GM19397 (cell line): Measurements from ENCODE around the gene BICD2.
"Not testable (repeated sequence)": the region's sequence is repeated elsewhere in the genome, so short reads cannot be mapped to it uniquely, and the experiment has no call there.

ENCODE experiments used
- ATAC-seq: cut with Tn5 transposase; IDR thresholded peaks from one replicate; pipeline ENCODE4 v1.9.1; 2021; ENCODE audit warnings: mild to moderate bottlenecking, moderate library complexity; ENCODE audit not compliant: unreplicated experiment

The BICD2 gene

GRCh38 chr9:92764381-92764987 lies at the start of gene BICD2:
TSS of gene BICD2 (minus strand) at chr9:92764833. CDS start at chr9:92764744, 89 bp downstream.
- ATAC-seq, result peak; percentile 1

GRCh38 chr9:92809629-92810326 lies 45.1 kb upstream of the BICD2 start:
- not testable (repeated sequence) for ATAC-seq

GRCh38 chr9:92808726-92809451 lies 44.3 kb upstream of the BICD2 start:
- ATAC-seq, result no peak

- ATAC-seq, result no peak
Observed at GRCh38 chr9:92807757-92808725, 43.4 kb upstream of the BICD2 start.

GRCh38 chr9:92807031-92807756 lies 42.6 kb upstream of the BICD2 start:
- ATAC-seq, result no peak

GRCh38 chr9:92804727-92805126 lies 40.1 kb upstream of the BICD2 start:
- no peak for ATAC-seq

- no peak for ATAC-seq
Observed at GRCh38 chr9:92798358-92798757, 33.7 kb upstream of the BICD2 start.

- ATAC-seq, result not testable (repeated sequence)
Observed at GRCh38 chr9:92796337-92796804, 31.7 kb upstream of the BICD2 start.

GRCh38 chr9:92795598-92796336 lies 31.1 kb upstream of the BICD2 start:
- ATAC-seq, result no peak

GRCh38 chr9:92795000-92795399 lies 30.4 kb upstream of the BICD2 start:
- ATAC-seq, result no peak

GRCh38 chr9:92794426-92794825 lies 29.8 kb upstream of the BICD2 start:
- no peak for ATAC-seq

- ATAC-seq, result no peak
Observed at GRCh38 chr9:92790542-92791527, 26.2 kb upstream of the BICD2 start.

GRCh38 chr9:92786298-92786697 lies 21.7 kb upstream of the BICD2 start:
- no peak for ATAC-seq

GRCh38 chr9:92781899-92782298 lies 17.3 kb upstream of the BICD2 start:
- no peak for ATAC-seq

- no peak for ATAC-seq
Observed at GRCh38 chr9:92780206-92780605, 15.6 kb upstream of the BICD2 start.

GRCh38 chr9:92775466-92775865 lies 10.8 kb upstream of the BICD2 start:
- ATAC-seq, result no peak

GRCh38 chr9:92774274-92774673 lies 9.6 kb upstream of the BICD2 start:
- ATAC-seq, result no peak

GRCh38 chr9:92773810-92774209 lies 9.2 kb upstream of the BICD2 start:
- ATAC-seq, result no peak
